ENCODE results near the gene ASAP2.
"Not testable (repeated sequence)": the region's sequence is repeated elsewhere in the genome, so short reads cannot be mapped to it uniquely, and the experiment has no call there.

ASAP2 gene

GRCh38 chr2:9388950-9389911, 182.6 kb downstream of the ASAP2 start:
- DNase-seq: no peak

- DNase-seq: no peak
Measured at GRCh38 chr2:9390151-9390850, 183.7 kb downstream of the ASAP2 start.

- no peak for DNase-seq
Measured at GRCh38 chr2:9390991-9391390, 184.4 kb downstream of the ASAP2 start.

- DNase-seq: no peak
Measured at GRCh38 chr2:9391961-9392720, 185.5 kb downstream of the ASAP2 start.

- DNase-seq: no peak
Measured at GRCh38 chr2:9392898-9393765, 186.5 kb downstream of the ASAP2 start.

GRCh38 chr2:9394816-9395215, 188.2 kb downstream of the ASAP2 start:
- no peak for DNase-seq

GRCh38 chr2:9397201-9397600, 190.6 kb downstream of the ASAP2 start:
- DNase-seq: no peak

GRCh38 chr2:9398251-9398650, 191.6 kb downstream of the ASAP2 start:
- not testable (repeated sequence) for DNase-seq

GRCh38 chr2:9398881-9399780, 192.5 kb downstream of the ASAP2 start:
- no peak for DNase-seq

GRCh38 chr2:9400268-9401058, 193.9 kb downstream of the ASAP2 start:
- no peak for DNase-seq

- no peak for DNase-seq
Measured at GRCh38 chr2:9401059-9401547, 194.5 kb downstream of the ASAP2 start.

GRCh38 chr2:9401646-9402371, 195.2 kb downstream of the ASAP2 start:
- no peak for DNase-seq

GRCh38 chr2:9403924-9404323, 197.3 kb downstream of the ASAP2 start:
- DNase-seq: no peak

GRCh38 chr2:9404451-9404850, 197.8 kb downstream of the ASAP2 start:
- DNase-seq: no peak

GRCh38 chr2:9405636-9406035, 199.0 kb downstream of the ASAP2 start:
- no peak for DNase-seq

- DNase-seq: no peak
Measured at GRCh38 chr2:9406529-9407362, 200.1 kb downstream of the ASAP2 start.

- no peak for DNase-seq
Measured at GRCh38 chr2:9407363-9407811, 200.8 kb downstream of the ASAP2 start.

- DNase-seq: no peak
Measured at GRCh38 chr2:9408641-9409151, 202.1 kb downstream of the ASAP2 start.
